ENCODE results near the gene SCN9A. TPM values are rescaled to one million over a fixed set of nuclear protein-coding genes. Genes with fewer than 3 reads are reported as not detected.

The SCN9A gene
- total and polyA plus RNA-seq, 2 of the 8 experiments (the other 6 are each of a cell fraction or from before 2014, with no cell fraction given) = 1.6 to 6.2 TPM

GRCh38 chr2:166376488-166376828 is 714 bp upstream of the SCN9A start:
- CTCF ChIA-PET (ENCODE audit: partially characterized antibody) = interaction anchor here (1.1 to 2.6 kb wide), 6 partner anchors 9 to 197 kb away, joined by 3 to 15 read pairs (median 4); no protein-coding TSS in a partner anchor
- Histone ChIP-seq H3K9me3 (ENCODE audit: insufficient read depth in 2 of 2, low read depth in 1 of 2, low read length in 1 of 2) (no peaks in the 10 kb centered on the region), H4K5ac (ENCODE audit: insufficient read length, low read depth, low read length) (no peak overlapping the region), H4K8ac (ENCODE audit: extremely low read depth, insufficient read depth, low read length) (no peak overlapping the region), H3K4me2 (ENCODE audit: insufficient read depth in 1 of 2, low read depth in 2 of 2, low read length in 2 of 2) (peak overlapping the region; percentile 75 to 78), H3K27me3 (replicated peaks in 1 of 4; ENCODE audit: control insufficient read depth in 3 of 4, extremely low read depth in 1 of 4, insufficient read depth in 3 of 4, low read length in 3 of 4) (no peaks in the 10 kb centered on the region; a peak in 1 of 7 replicates), H3K9ac (replicated peaks in 1 of 4; ENCODE audit: extremely low read depth in 1 of 4, low read depth in 3 of 4, low read length in 3 of 4) (peak overlapping the region in 3 of 4 experiments; percentile 9 to 20 (median 13); a peak in 4 of 7 replicates), H3K4ac (replicated peaks; ENCODE audit: insufficient read length, low read depth, low read length) (no peak overlapping the region), H2BK120ac (replicated peaks; ENCODE audit: low read depth, low read length) (no peak overlapping the region), H3K18ac (ENCODE audit: extremely low read depth, low read length) (no peak overlapping the region), H4K91ac (replicated peaks; ENCODE audit: insufficient read length, low read length) (no peak overlapping the region), H3K4me1 (replicated peaks in 1 of 4; ENCODE audit: control insufficient read depth in 3 of 4, insufficient read depth in 4 of 4, low read length in 3 of 4) (peaks cover 0 to 13% (median 9%) of the 10 kb centered on the region in 4 experiments; a peak in 5 of 7 replicates), H3K36me3 (ENCODE audit: control insufficient read depth in 2 of 4, insufficient read depth in 4 of 4, low read length in 3 of 4) (no peaks in the 10 kb centered on the region), H4K20me1 (replicated peaks in 1 of 2; ENCODE audit: control insufficient read depth in 1 of 2, insufficient read depth in 2 of 2, low read length in 2 of 2) (no peaks in the 10 kb centered on the region), H3K4me3 (ENCODE audit: extremely low read depth in 1 of 4, insufficient read depth in 2 of 4, low read depth in 3 of 4, low read length in 4 of 4) (peak overlapping the region; percentile 75 to 87 (median 80)), H3K14ac (ENCODE audit: insufficient read length) (no peak overlapping the region), H3K27ac (ENCODE audit: low read depth, low read length) (no peak overlapping the region), H2BK12ac (ENCODE audit: low read depth, low read length) (no peak overlapping the region), H2BK15ac (ENCODE audit: low read length) (no peak overlapping the region), H3K23ac (ENCODE audit: insufficient read length) (no peak overlapping the region), H2AFZ (ENCODE audit: low read length) (peak overlapping the region; percentile 99), H3K79me1 (ENCODE audit: low read depth, low read length) (no peaks in the 10 kb centered on the region), H2AK5ac (ENCODE audit: low read depth, low read length) (no peak overlapping the region), H3K23me2 (ENCODE audit: low read depth, low read length) (peaks cover 13% of the 10 kb centered on the region), H2BK20ac (ENCODE audit: low read length) (no peak overlapping the region), H3K79me2 (ENCODE audit: control insufficient read depth in 1 of 2, insufficient read depth in 2 of 2, low read length in 2 of 2) (no peaks in the 10 kb centered on the region), H3K56ac (replicated peaks; ENCODE audit: insufficient read length, low read depth, low read length) (no peak overlapping the region), H2BK5ac (ENCODE audit: low read depth, low read length) (0 out of 2 replicates have a peak overlapping the region, but pooled peaks have one; percentile 79)
- TF ChIP-seq CREB1 (IDR thresholded peaks at IDR 0.05) = no peak
- no peak for TF ChIP-seq SP1 (IDR thresholded peaks at IDR 0.05; ENCODE audit: low read depth, low read length)
- TF ChIP-seq BRCA1 (IDR thresholded peaks at IDR 0.05; ENCODE audit: low read depth, low read length) = no peak
- TF ChIP-seq JUN (IDR thresholded peaks at IDR 0.05; ENCODE audit: low read depth, low read length) = no peak
- TF ChIP-seq SP2 (IDR thresholded peaks at IDR 0.05; ENCODE audit: low read length) = no peak
- TF ChIP-seq MAX (IDR thresholded peaks at IDR 0.05) = no peak
- TF ChIP-seq CTBP2 (IDR thresholded peaks at IDR 0.05; ENCODE audit: borderline replicate concordance, insufficient read depth, insufficient read length, low read length) = no peak
- TF ChIP-seq SIN3A (conservative IDR thresholded peaks at IDR 0.05 in 1 of 2, IDR thresholded peaks at IDR 0.05 in 1 of 2; ENCODE audit: low read depth in 1 of 2, low read length in 2 of 2) = no peak
- no peak for TF ChIP-seq TAF1 (IDR thresholded peaks at IDR 0.05; ENCODE audit: low read depth, low read length)
- no peak for TF ChIP-seq HDAC2 (IDR thresholded peaks at IDR 0.05; ENCODE audit: borderline replicate concordance in 1 of 2, low read depth in 2 of 2, low read length in 2 of 2)
- TF ChIP-seq RAD21 (IDR thresholded peaks at IDR 0.05 in 1 of 2, conservative IDR thresholded peaks at IDR 0.05 in 1 of 2; ENCODE audit: low read depth in 2 of 2, low read length in 2 of 2) = no peak
- no peak for TF ChIP-seq POLR2AphosphoS5 (IDR thresholded peaks at IDR 0.05; ENCODE audit: low read depth, low read length)
- TF ChIP-seq CBX5 (IDR thresholded peaks at IDR 0.05; ENCODE audit: low read depth, low read length) = no peak
- WGBS, 2 experiments (ENCODE audit: extremely low coverage in 1 of 2, insufficient coverage in 1 of 2, insufficient read length in 1 of 2, insufficient replicate concordance in 2 of 2, low coverage in 1 of 2, low lambda C conversion rate in 2 of 2, missing lambda C conversion rate in 1 of 2) = 2% methylated on average over 11 of the region's 11 CpGs; no CpG with 5 or more reads in 1 of the 2 experiments
- DNase-seq (ENCODE audit: low read depth in 1 of 2, low spot score in 2 of 2) (no peak), FAIRE-seq (no peak)
- POLR2A ChIA-PET (ENCODE audit: partially characterized antibody) = no interaction called here

Data from H1 (cell line).